ENCODE results near the gene XRCC5. TPM values are rescaled to one million over a fixed set of nuclear protein-coding genes. Genes with fewer than 3 reads are reported as not detected.

The XRCC5 gene
- total and polyA plus RNA-seq, 10 of the 15 experiments (the other 5 are each of a cell fraction or from before 2014, with no cell fraction given): 259 to 815 (median 530) TPM

DNA sequence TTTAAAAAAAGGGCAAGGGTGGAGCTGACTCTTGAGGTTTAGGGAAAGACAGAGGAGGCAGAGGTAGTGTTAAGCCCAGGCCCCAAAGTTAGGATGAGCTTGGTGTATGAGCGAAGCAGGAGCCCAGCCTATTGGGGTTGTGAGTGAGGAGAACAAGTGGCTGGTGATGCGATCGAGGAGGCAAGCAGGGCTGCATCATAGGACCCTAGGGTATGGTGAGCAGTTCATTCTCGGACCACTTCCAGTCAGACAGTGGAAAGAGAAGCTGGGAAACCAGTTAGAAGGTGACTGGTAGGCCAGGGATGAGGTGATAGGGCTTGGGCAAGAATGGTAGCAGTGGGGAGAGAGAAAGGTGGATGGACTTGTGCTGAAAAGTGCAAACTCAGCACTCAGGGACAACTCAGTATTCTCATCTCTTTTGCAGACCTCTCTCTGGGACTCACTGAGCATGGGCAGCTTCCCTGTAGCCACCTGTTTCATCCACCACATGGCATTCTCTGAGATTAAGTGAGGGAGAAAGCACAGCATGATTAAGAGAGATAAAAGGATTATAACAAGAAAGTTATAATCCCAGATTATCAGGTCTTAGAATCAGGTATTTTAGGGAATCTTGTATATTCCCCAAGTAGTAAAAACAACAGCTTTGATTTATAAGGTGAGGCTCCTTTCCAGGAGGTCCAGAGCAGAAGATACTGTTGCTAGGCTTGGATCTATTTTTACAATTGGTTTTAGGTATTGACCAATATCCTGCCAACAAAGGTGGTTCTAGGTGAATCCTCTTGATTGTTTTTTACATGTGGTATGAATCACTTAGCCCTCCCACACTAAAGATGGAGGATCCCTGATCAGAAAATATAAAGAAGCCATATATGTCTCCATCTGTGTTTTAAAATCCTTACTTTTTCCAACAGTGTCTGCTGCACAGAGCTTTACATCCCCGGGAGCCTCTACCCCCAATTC, 38.3 kb downstream of the XRCC5 start:
- ChIA-PET SMC1A (ENCODE audit: uncharacterized antibody, unreplicated experiment) (interaction anchor here (1.3 to 2.8 kb wide), 3 partner anchors 12 to 39 kb away, joined by 3 to 8 read pairs (median 4); no protein-coding TSS in a partner anchor), POLR2A (interaction anchor here (0.9 to 2.4 kb wide), 3 partner anchors 12 to 53 kb away, joined by 3 to 7 read pairs (median 4); no protein-coding TSS in a partner anchor), RAD21 (ENCODE audit: unreplicated experiment) (no interaction called here), CTCF (interaction anchor here (1.0 to 1.3 kb wide), 3 partner anchors 13 to 257 kb away, joined by 3 to 5 read pairs (median 4); no protein-coding TSS in a partner anchor)
- Histone ChIP-seq H2AFZ (ENCODE audit: control insufficient read depth, low read depth, low read length) (no peak overlapping the region), H3K9ac (ENCODE audit: control insufficient read depth, insufficient read depth, low read length) (no peak overlapping the region), H3K4me1 (ENCODE audit: control insufficient read depth, insufficient read depth, low read length) (peaks cover 7% of the 10 kb centered on the region), H3K27ac (ENCODE audit: control insufficient read depth, insufficient read depth) (no peak overlapping the region), H3K36me3 (ENCODE audit: control insufficient read depth in 2 of 2, insufficient read depth in 2 of 2, low read length in 1 of 2) (peaks cover 15 to 55% of the 10 kb centered on the region in 2 experiments), H3K4me3 (no peak overlapping the region), H3K79me2 (ENCODE audit: control insufficient read depth, insufficient read depth, low read length) (peaks cover 13% of the 10 kb centered on the region), H4K20me1 (ENCODE audit: control insufficient read depth, insufficient read depth) (no peaks in the 10 kb centered on the region), H3K27me3 (replicated peaks in 1 of 2; ENCODE audit: control insufficient read depth in 2 of 2, insufficient read depth in 2 of 2, low read length in 1 of 2) (no peaks in the 10 kb centered on the region), H3K9me3 (replicated peaks; ENCODE audit: control insufficient read depth, insufficient read depth, low read length) (no peaks in the 10 kb centered on the region), H3K4me2 (ENCODE audit: control insufficient read depth, insufficient read depth) (no peak overlapping the region)
- TF ChIP-seq MTA2 (IDR thresholded peaks at IDR 0.05; ENCODE audit: low read depth) (no peak), POLR2A (IDR thresholded peaks at IDR 0.05; ENCODE audit: low read depth, low read length) (peak; percentile 41; the same call in 1 of the 2 replicates), LARP7 (IDR thresholded peaks at IDR 0.05) (no peak), ZSCAN29 (IDR thresholded peaks at IDR 0.05) (no peak), POLR2AphosphoS5 (IDR thresholded peaks at IDR 0.05; ENCODE audit: low read length) (peak; percentile 41; the same call in 1 of the 2 replicates)
- FAIRE-seq: no peak
- intact Hi-C loops (cut with micrococcal nuclease; ENCODE audit: unreplicated experiment): no loop called here
- 96% methylated on average over 5 of the region's 5 CpGs for WGBS (ENCODE audit: insufficient coverage, insufficient replicate concordance, low lambda C conversion rate, missing lambda C conversion rate)
- in situ Hi-C loops (cut with MboI): no loop called here
- no TSS peak for BruUV-seq (replicated peaks)
- ATAC-seq: no peak
- no peak for DNase-seq (ENCODE audit: low read depth, low spot score)

DNA sequence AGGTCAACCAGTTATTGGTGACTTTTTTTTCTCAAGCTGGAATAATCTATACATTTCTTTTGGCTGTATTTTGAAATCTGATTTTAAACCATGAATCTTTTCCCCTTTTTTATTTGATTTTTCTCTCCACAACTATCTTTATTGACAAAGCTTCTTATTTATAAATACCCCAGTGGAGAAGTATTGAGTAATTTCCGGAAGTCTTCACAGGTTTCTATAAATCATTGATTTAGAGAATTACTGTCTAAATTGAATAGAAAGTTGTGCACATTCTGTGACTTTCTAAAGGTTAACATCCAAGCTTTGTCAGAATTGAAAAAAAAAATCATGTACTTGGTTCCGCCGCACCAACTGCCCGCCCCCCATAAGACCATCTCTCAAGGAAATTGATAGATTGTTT, 39.8 kb downstream of the XRCC5 start:
- whole genome bisulfite sequencing (ENCODE audit: insufficient coverage, insufficient replicate concordance, low lambda C conversion rate, missing lambda C conversion rate): 95% methylated on average over 4 of the region's 4 CpGs
- DNase-seq (ENCODE audit: low read depth, low spot score) (no peak), FAIRE-seq (no peak), ATAC-seq (no peak)
- Histone ChIP-seq H3K79me2 (ENCODE audit: control insufficient read depth, insufficient read depth, low read length) (peaks cover 10% of the 10 kb centered on the region), H2AFZ (ENCODE audit: control insufficient read depth, low read depth, low read length) (no peak overlapping the region), H3K4me1 (ENCODE audit: control insufficient read depth, insufficient read depth, low read length) (no peaks in the 10 kb centered on the region), H3K36me3 (ENCODE audit: control insufficient read depth in 2 of 2, insufficient read depth in 2 of 2, low read length in 1 of 2) (peaks cover 14 to 69% of the 10 kb centered on the region in 2 experiments), H3K27ac (ENCODE audit: control insufficient read depth, insufficient read depth) (no peak overlapping the region), H3K9me3 (replicated peaks; ENCODE audit: control insufficient read depth, insufficient read depth, low read length) (no peaks in the 10 kb centered on the region), H3K9ac (ENCODE audit: control insufficient read depth, insufficient read depth, low read length) (no peak overlapping the region), H3K4me3 (no peak overlapping the region), H3K27me3 (replicated peaks in 1 of 2; ENCODE audit: control insufficient read depth in 2 of 2, insufficient read depth in 2 of 2, low read length in 1 of 2) (no peaks in the 10 kb centered on the region), H4K20me1 (ENCODE audit: control insufficient read depth, insufficient read depth) (no peaks in the 10 kb centered on the region), H3K4me2 (ENCODE audit: control insufficient read depth, insufficient read depth) (no peak overlapping the region)
- ChIA-PET SMC1A (ENCODE audit: uncharacterized antibody, unreplicated experiment) (interaction anchor here (0.6 to 2.8 kb wide), 6 partner anchors 9 to 38 kb away, joined by 3 to 8 read pairs (median 4); no protein-coding TSS in a partner anchor), POLR2A (interaction anchor here (0.5 to 2.4 kb wide), 2 partner anchors 10 to 129 kb away, joined by 3 to 7 read pairs; no protein-coding TSS in a partner anchor), CTCF (interaction anchor here (0.8 to 1.7 kb wide), 3 partner anchors 8 to 255 kb away, joined by 3 to 5 read pairs (median 3); no protein-coding TSS in a partner anchor), RAD21 (ENCODE audit: unreplicated experiment) (no interaction called here)
- intact Hi-C loops (cut with micrococcal nuclease; ENCODE audit: unreplicated experiment): no loop called here
- BruUV-seq (replicated peaks): no TSS peak
- in situ Hi-C loops (cut with MboI): no loop called here
- no peak for TF ChIP-seq PAX8 (IDR thresholded peaks at IDR 0.05)
- TF ChIP-seq CHD2 (IDR thresholded peaks at IDR 0.05; ENCODE audit: borderline replicate concordance, low read depth, low read length): no peak
- TF ChIP-seq, protein P1, sequence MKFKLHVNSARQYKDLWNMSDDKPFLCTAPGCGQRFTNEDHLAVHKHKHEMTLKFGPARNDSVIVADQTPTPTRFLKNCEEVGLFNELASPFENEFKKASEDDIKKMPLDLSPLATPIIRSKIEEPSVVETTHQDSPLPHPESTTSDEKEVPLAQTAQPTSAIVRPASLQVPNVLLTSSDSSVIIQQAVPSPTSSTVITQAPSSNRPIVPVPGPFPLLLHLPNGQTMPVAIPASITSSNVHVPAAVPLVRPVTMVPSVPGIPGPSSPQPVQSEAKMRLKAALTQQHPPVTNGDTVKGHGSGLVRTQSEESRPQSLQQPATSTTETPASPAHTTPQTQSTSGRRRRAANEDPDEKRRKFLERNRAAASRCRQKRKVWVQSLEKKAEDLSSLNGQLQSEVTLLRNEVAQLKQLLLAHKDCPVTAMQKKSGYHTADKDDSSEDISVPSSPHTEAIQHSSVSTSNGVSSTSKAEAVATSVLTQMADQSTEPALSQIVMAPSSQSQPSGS (IDR thresholded peaks at IDR 0.05; ENCODE audit: low read length): no peak
- no peak for TF ChIP-seq HCFC1 (IDR thresholded peaks at IDR 0.05; ENCODE audit: low read length)
- TF ChIP-seq CHD4 (IDR thresholded peaks at IDR 0.05): no peak
- TF ChIP-seq SREBF1 (IDR thresholded peaks at IDR 0.05; ENCODE audit: low read length): no peak
- TF ChIP-seq, protein P2, sequence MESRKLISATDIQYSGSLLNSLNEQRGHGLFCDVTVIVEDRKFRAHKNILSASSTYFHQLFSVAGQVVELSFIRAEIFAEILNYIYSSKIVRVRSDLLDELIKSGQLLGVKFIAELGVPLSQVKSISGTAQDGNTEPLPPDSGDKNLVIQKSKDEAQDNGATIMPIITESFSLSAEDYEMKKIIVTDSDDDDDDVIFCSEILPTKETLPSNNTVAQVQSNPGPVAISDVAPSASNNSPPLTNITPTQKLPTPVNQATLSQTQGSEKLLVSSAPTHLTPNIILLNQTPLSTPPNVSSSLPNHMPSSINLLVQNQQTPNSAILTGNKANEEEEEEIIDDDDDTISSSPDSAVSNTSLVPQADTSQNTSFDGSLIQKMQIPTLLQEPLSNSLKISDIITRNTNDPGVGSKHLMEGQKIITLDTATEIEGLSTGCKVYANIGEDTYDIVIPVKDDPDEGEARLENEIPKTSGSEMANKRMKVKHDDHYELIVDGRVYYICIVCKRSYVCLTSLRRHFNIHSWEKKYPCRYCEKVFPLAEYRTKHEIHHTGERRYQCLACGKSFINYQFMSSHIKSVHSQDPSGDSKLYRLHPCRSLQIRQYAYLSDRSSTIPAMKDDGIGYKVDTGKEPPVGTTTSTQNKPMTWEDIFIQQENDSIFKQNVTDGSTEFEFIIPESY (IDR thresholded peaks at IDR 0.05): no peak

Data from GM12878 (cell line).